Lower leg skin (tissue), 4 donors: ENCODE measurements around the gene WDR4. TPM values are rescaled to one million over a fixed set of nuclear protein-coding genes. Genes with fewer than 3 reads are reported as not detected.

Source experiments
- DNase-seq, 2 donors: peaks; one replicate each; pipeline ENCODE4 v3.0.0-alpha.2; 2019; ENCODE audit warnings: low spot score in 2 of 2
- H3K4me3 ChIP-seq: fragments of 200-600 bp; sonication (generic); 2 replicates; pipeline ENCODE4 v1.5.1; 2017; ENCODE audit warnings: mild to moderate bottlenecking, low read depth; ENCODE audit not compliant: poor library complexity, severe bottlenecking
- CTCF ChIP-seq, 3 donors: fragments of 450-650 bp; IDR thresholded peaks; one replicate each; pipeline ENCODE4 v1.5.1; 2016; ENCODE audit warnings: antibody characterized with exemption in 3 of 3, mild to moderate bottlenecking in 3 of 3, moderate library complexity in 2 of 3
- POLR2A ChIP-seq, 2 donors: fragments of 450-650 bp; IDR thresholded peaks; one replicate each; pipeline ENCODE4 v1.6.1; 2016 to 2017; ENCODE audit warnings: antibody characterized with exemption in 2 of 2, mild to moderate bottlenecking in 1 of 2, moderate library complexity in 1 of 2
- WGBS, 2 donors: methylation state at CpG; one replicate each; pipeline ENCODE4 v1.1.5; 2018; 5-methylcytosine and 5-hydroxymethylcytosine counted together
- intact Hi-C: fragments of 100-400 bp; cut with DNase I; formaldehyde crosslinking; loops from one replicate; pipeline ENCODE4 v1.15.0; 2023; ENCODE audit warnings: low total_unique reads
- total RNA-seq, 4 donors: library from RNA; depleted of rRNA; stranded (reverse); fragments of >200 nt; gene quantifications; one replicate each; pipeline ENCODE4 v1.1.0, GENCODE V29; 2016

Gene WDR4
- total RNA-seq, 4 donors from 2014 or later, result 10.3 to 17.4 (median 12.0) TPM

- intact Hi-C loops, result no loop called here
- peak in 1 of 2 donors; percentile 73 for DNase-seq
Observed at GRCh38 chr21:42836767-42837301, 42.5 kb downstream of the WDR4 start.

GRCh38 chr21:42836402-42836666 is 43.0 kb downstream of the WDR4 start:
- H3K4me3 ChIP-seq, result no peak overlapping the region
- peak in 1 of 2 donors; percentile 50 for DNase-seq
- intact Hi-C loops, result no loop called here
- 87 to 90% methylated on average over 3 of the region's 3 CpGs for WGBS, 2 donors
- no peak for TF ChIP-seq CTCF (IDR thresholded peaks at IDR 0.05)
- no peak for TF ChIP-seq POLR2A (IDR thresholded peaks at IDR 0.05)

More at GRCh38 chr21:42836767-42837301, 42.5 kb downstream of the WDR4 start:
- 48 to 58% methylated on average over 15 of the region's 15 CpGs for WGBS, 2 donors
- H3K4me3 ChIP-seq, result no peak overlapping the region
- TF ChIP-seq CTCF (IDR thresholded peaks at IDR 0.05), result no peak
- TF ChIP-seq POLR2A (IDR thresholded peaks at IDR 0.05), result no peak

GRCh38 chr21:42835611-42836401 is 43.5 kb downstream of the WDR4 start:
- intact Hi-C loops, result no loop called here
- 81 to 82% methylated on average over 12 of the region's 12 CpGs for WGBS, 2 donors
- no peak for TF ChIP-seq CTCF (IDR thresholded peaks at IDR 0.05)
- TF ChIP-seq POLR2A (IDR thresholded peaks at IDR 0.05), result no peak
- H3K4me3 ChIP-seq, result no peak overlapping the region
- peak in 1 of 2 donors; percentile 71 for DNase-seq

GRCh38 chr21:42835211-42835610 is 44.1 kb downstream of the WDR4 start:
- peak in 1 of 2 donors; percentile 56 for DNase-seq
- TF ChIP-seq POLR2A (IDR thresholded peaks at IDR 0.05) (no peak), CTCF (IDR thresholded peaks at IDR 0.05) (no peak)
- intact Hi-C loops, result no loop called here
- WGBS, 2 donors, result 80 to 86% methylated on average over 6 of the region's 6 CpGs
- H3K4me3 ChIP-seq, result no peak overlapping the region

GRCh38 chr21:42834726-42835191 is 44.6 kb downstream of the WDR4 start:
- intact Hi-C loops, result no loop called here
- WGBS, 2 donors, result 93 to 94% methylated on average over 11 to 13 of the region's 13 CpGs
- H3K4me3 ChIP-seq, result no peak overlapping the region
- TF ChIP-seq CTCF (IDR thresholded peaks at IDR 0.05), result no peak
- peak in 1 of 2 donors; percentile 70 for DNase-seq
